Pons (tissue), 1 donor: Measurements from ENCODE around the gene TBCD.
"Not testable (repeated sequence)": the region's sequence is repeated elsewhere in the genome, so short reads cannot be mapped to it uniquely, and the experiment has no call there.

Experiments used
- DNase-seq: peaks from one replicate; pipeline ENCODE4 v3.0.0-alpha.2; 2016; ENCODE audit warnings: low spot score

Gene TBCD

DNA sequence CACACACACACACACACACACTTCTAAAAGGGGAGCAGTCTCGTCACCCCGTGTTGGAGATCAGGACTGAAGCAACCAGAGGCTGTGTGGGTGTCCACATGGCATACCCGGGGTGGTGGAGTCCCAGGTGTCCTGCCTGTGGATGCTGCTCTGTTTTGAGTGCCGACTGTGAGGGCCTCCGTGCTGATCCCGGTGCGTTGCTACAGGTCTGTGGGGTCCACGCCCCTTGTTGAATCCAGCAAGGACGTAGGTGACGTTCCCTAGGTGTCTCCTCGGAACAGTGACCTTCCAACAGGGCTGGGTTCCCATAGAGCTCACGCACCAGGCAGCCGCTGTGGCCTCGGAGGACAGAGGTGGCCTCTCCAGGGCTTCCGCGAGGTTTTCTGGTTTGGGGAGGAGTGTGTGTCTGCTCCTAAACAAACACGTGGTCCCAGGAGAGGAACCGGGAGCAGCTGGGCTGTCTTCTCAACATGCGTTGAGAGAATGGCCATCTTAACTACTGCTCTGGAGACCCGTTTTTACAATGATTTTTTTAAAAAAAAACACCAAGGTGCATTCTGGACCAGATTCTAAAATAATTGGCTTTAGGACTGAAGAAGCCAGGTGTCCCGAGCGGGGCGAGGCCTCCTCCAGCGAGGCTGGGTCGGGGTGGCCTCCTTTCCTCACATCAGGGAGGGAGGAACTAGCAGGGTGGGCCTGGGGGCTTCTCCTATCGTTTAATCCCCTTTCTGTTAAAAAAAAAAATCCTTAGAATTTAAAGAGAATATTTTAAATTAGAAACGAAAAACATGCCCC is 188.6 kb downstream of the TBCD start:
- DNase-seq, result no peak

DNA sequence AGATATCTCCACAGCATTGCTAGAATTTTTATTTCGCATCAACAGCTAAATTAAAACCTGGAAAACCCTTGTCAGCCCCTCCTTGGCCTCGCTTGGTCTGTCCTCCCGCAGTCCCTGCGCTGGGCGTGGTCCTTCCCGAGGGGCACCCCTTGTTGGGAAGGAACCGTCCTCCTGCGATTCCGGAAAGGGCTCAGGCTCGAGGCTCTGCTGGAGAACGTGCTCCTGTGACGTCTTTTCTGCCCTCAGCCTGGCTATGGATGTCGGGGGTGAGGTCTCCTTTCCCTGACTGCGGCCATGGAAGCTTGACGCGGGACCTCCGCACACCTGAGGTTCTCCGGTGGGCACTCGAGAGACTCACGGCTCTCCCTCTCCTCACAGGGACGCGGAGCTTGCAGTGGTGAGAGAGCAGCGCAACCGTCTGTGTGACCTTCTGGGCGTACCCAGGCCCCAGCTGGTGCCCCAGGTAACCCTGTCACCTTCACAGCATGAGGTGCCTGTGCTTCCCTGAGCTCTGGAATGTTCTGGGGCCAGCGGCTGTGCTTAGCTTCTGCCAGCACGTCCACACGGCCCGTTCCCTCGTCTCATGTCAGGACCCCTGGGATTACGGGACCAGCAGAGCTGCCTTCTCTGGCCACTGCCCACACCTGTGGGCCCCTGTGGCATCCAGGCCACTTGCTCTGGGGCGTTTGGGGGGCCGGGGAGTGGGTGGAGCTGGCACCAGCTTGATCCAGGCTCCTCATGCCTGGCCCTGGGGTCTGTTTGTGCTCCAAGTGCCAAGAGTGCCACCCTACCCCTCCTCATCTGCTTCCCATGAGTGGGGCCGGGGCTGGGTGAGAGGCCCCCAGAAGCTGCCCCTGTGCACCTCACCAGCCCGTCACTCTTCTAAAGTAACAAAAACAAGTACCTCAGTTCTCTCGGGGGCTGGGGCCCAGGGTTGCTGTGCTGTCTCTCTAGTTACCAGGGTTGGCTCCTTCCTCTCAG is 189.4 kb downstream of the TBCD start:
- DNase-seq, result no peak

DNA sequence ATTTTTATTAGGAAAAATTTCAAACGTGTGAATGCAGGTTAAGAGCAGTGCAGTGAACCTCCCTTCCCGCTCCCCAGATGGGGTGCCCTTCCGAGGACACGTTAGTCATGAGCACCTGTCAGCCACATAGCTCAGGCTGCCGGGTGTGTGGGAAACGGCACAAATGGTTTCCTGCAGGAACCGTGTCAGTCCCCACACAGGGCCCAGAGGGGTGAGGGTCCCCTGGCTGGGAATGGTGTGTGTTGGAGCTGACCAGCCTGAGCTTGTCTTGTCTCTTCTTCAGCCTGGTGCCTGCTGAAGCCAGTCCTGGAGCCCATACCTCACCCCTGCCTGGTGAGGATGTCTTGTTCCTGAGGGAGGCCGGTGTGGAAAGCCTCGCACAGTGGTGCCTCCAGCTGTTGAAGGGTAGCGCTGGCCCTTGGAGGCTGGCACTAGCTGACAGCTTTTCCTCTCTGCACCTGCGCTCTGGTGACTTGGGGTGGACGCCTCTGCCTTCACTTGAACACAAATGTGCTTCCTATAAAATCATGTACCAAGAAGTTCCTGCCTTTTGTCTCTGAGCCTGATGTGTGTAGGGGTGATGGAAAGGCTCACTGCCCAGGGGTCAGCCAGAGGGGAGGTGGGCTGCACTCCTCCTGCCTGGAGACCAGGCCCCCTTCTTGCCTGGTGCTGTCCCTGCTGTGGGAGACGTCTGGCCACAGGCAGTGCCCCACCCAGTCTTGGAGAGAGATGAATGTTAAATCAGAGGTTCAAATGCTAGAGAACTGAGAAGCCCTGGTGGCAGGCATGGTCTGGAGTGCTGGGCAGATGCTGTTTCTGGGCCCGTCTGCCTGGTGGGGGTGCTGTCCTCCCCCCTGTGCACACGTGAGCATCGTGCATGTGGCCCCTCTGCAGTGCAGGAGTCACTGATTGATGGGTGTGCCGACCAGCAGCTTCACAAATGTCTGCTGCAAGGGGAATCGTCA is 190.6 kb downstream of the TBCD start:
- DNase-seq, result no peak

DNA sequence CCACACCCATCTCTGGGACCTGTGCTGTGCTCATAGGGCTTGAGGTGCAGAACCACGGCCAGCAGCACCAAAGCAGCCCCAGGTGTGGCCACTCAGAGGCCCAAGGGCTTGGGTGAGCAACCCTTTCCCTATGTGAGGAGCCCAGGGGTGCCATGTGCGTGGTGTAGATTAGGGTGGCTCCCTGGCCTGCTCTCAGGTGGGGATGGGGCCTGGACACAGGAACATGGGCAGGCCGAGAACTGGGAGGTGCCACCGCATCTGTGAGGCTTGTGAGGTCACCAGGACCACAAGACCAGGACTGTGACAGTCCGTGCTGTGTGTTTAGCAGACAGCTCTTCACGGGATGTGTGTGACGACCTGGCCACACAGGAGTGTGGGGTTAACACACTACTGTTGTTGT is 191.5 kb downstream of the TBCD start:
- DNase-seq, result no peak

DNA sequence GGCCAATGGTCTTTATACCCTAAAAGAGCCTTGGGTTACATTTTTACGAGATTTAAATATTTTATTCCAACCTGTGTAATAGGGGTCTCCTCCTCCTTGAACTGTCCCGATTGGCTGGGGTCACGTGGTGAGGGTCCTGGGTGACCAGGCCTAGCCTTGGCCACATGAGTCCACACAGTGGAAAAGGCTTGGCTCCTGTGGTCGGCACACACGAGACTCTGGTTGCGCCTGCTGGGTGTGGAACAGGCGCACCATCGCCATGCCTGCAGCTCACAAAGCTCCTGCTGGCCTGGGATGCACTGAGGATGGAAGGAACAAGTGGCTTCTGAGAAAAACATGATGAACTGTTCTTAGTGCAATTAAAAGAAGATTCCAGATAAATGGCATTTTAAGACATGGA is 191.9 kb downstream of the TBCD start:
- DNase-seq, result no peak

DNA sequence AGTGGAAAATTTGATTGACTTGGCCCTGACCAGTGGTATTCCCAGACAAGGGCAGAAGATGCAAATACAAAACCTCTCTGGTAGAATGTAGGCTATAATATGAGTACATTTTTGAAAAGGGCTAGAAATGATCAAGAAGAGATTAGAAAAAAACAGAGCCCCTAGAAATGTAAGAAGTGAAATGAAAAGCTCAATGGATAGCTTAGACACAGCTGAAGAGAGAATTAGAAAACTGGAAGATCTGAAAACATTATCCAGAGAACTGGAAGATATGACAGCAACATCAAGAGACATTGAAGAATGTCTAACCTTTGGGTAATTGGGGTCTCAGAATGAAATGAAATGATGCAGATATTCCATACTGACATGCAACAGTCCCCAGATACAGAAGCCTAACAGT is 193.1 kb downstream of the TBCD start:
- DNase-seq, result no peak

DNA sequence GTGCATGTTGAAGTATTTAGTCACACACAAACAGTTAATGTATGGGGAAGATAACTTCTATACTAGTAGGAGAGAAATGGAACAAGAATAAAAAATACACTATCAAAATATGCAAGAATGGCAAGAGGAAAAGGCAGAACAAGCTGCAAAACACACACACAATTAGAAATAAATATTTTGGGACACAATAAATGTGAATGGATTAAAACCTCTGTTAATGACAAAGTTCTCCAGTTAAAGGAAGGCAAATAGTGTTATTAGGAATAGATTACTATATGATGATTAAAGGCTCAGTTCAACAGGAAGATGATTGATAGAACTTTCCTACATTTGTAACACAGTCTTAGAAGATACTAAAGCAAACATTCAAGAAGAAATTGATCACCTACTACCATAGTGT is 194.2 kb downstream of the TBCD start:
- DNase-seq, result no peak

DNA sequence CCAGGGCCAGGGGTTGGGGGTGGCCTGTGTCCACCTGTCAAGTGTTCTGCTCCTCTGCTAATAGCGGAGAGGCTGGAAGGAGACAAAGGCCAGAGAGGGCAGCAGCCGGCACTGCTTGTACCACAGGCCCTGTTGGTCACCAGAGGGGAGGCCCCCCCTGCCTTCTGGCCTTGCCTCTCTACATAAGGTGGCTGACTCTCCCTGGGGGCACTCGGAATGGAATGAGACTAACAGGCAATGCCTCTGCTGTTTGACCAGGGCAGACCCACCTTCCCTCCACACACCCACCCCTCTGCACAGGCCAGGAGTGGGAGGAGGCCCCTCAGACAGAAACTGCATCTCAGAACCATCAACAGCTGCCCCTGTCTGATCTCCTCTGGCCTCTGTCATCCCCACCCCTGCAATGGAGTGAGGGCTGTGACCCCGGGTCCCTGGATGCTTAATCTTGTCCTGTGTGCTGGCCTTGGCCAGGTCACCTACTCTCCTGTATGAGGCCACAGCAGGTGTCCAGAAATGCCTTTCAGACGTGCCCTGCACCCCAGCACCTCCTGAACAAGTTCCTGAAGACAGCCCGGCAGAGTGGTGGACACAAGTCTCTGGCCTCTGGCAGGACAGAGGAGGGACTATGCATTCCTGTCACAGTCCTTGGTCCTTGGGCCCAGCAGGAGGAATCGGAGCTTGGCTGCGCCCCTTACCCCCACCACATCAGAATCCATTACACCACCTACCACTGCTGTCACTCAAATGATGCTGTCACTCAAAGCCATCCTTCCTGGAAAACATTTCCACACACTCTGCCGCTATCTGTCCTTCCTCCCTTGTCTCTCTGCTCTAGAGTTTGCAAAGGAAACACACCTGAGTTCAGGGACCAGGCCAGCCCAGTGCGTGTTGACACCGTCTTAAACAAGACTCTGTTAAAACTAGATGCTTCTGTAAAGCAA is 195.5 kb downstream of the TBCD start:
- no peak for DNase-seq

DNA sequence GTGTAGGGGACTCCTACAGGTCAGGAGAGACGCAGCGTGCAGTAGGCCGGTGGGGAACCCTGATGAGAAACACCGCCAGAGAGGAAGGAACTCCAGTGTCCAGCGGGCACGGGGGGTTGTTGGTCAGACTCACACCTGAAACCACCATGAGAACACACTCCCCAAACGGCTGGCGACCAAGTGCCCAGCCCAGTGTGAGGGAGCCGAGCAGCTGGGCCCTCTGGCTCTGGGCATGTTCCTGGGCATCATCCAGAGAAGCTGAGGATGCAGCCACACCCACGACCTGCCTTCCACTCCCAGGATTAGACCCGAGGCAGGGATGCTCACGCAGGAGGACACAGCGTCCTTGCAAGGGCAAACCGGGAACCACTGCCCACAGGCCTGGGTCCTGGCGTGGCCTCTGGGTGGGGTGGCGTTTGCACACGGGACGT is 196.2 kb downstream of the TBCD start:
- no peak for DNase-seq

DNA sequence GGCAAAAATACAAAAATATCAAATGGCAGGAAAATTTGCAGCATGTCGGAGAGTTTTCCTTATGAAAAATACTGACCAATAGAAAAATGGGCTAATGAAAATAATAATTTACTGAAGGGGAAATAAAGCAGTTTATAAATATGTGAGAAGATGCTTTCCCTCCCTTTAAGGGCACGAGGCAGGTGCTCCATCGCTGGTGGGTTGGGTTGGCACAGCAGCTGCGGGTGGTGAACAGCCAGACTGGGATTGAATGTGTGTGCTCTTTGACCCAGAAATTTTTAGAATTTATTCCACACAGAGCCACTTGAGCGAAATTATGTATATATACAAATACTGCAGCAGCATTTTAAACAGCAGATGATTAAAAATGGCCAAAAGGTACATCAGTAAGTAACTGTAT is 197.1 kb downstream of the TBCD start:
- DNase-seq, result no peak

DNA sequence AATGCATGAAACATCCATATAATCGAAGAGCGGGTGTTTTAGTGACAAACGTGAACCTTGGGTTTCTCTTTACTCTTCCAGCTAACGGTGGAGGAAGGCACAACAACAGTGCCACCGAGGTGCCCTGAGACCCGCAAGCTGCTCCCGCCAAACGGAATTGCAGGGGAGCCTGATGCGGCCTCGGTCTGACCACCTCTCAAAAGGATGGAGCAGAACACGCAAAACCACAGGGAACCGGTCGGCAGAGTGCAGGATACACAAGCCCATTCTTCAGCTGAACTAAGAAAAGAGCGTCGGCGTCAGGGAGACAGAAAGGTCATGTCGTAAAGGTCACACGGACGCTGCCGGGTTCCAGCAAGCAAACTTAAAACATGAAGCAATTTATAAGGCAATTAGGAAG is 197.5 kb downstream of the TBCD start:
- DNase-seq, result no peak

DNA sequence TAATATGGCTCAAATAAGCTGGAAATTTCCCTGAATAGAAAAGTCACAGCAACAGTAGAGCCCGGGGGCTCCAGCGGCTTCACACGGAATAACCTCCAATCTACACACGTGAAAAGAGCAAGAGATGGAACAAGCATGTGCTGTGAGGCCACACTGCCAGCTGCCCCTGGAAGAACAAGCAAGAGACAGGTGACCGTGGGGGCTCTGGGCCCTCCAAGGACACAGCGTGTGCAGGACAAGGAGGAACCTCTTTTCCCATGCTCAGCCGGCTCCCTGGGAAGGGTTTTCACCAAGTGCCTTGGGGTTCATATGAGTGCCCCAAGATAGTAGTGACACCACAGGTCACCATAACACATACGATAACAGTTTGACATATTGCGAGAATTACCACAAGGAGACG is 198.1 kb downstream of the TBCD start:
- no peak for DNase-seq

DNA sequence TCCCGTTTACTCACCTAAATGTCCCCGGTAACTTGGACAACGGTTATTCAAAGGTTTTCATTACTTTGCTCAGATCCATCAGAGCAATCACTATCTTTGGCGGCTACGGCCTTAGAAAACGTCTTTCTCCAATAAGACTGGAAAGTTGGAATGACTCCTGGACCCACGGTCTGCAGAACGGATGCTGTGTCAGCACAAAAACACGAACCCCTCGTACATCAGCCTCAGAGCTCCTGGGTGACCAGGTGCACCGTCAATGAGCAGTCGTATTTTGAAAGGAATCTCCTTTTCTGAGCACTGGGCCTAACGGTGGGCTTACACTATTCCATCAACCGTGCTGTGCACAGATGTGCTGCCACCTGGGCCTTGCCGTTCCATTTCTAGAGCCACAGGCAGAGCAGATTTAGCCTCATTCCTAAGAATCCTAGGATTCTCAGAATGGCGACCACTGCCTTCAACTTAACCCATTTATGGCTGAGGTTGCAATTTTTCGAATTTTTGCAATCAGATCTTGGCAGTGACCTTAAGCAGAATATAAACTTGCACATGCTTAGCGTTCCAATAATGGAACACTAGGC is 198.7 kb downstream of the TBCD start:
- no peak for DNase-seq

DNA sequence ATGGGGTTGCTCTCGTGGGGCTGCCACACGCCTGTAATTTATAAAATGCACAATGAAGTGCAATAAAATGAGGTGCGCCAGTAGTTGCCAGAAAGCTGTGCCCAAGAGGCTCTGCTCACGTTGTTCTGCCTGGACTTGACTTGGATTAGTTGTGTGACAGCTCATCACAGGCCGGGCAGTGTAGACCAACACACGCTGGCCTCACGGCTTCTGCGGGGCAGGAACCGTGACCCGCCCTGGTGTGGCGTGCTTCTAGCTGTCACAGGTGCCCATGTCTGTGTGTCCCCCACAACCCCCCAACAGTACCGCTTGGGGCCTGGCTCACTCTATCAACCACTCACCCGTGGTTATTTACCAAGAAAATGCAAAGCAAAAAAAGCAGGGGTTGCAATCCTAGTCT is 200.2 kb downstream of the TBCD start:
- no peak for DNase-seq

DNA sequence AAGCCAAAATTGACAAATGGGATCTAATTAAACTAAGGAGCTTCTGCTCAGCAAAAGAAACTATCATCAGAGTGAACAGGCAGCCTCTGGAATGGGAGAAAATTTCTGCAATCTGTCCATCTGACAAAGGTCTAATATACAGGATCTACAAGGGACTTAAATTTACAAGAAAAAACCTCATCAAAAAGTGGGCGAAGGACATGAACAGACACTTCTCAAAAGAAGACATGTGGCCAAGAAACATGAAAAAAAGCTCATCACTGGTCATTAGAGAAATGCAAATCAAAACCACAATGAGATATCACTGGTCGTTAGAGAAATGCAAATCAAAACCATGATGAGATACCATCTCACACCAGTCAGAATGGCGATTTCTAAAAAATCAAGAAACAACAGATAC is 203.2 kb downstream of the TBCD start:
- DNase-seq, result not testable (repeated sequence)

DNA sequence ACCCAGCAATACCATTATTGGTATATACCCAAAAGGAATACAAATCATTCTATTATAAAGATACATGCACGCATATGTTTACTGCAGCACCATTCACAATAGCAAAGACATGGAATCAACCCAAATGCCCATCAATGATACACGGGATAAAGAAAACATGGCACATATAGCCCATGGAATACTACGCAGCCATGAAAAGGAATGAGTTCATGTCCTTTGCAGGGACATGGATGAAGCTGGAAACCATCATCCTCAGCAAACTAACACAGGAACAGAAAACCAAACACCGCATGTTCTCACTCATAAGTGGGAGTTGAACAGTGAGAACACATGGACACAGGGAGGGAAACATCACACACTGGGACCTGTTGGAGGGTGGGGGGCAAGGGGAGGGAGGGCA is 203.8 kb downstream of the TBCD start:
- DNase-seq, result not testable (repeated sequence)

DNA sequence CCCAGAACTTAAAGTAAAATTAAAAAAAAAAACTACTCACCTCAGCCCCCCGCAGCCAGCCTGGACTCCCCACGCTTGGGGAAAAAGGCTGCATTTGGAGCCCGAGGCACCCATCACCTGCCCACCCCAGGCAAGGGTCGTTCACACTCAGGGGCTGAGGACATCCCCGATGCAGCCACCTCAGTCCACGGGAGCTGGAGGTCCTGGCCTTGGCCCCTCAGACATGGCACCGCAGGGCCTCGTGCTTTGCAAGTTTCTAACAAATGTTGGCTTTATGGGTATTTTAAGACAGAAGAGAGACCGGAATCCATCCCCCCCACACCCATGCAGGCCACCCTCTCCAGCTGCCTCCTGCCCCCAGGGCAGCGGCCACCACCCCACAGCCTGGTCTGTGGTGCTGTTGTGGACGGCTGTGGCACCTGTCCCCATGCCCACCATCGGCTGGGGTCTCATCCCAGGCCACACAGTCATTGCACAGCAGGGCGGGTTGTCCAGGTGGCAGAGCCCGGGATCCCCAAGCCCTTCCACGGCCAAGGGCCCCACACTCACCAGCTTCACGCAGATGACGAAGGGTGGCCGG is 204.4 kb downstream of the TBCD start:
- DNase-seq, result no peak

DNA sequence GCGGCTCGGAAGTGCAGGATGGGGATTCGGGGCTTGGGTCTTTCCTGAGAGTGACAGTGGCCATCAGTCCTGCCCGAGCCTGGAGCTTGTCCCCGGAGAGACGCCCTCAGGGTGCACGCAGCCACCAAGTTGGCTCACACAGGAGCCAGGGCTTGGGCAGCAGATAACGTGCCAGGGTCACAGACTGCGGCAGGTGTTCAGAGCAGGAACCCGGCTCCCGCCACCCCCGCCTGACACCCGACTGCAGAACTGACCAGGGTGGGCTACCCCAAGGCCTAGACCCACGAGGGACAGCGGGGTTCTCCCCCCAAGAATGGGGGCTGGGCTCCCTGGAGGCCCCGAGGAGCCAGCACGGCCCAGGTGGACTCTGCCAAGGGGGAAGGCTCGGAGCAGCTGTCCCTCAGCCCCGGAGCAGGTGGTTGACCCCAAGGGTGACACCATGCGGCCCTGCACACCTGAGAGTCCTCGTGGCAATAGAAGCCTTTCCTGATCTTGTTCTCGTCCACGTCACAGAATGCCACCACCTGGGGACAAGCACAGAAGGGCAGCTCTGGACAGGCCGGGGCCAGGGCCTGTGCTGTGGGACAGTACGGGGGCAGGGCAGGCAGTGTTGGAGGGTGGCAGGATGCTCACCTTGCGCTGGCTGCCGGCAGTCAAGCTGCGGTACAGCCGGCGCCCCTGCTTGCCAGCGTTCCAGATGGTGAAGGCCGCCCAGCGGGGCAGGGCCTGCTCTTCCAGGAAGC is 205.0 kb downstream of the TBCD start:
- no peak for DNase-seq

DNA sequence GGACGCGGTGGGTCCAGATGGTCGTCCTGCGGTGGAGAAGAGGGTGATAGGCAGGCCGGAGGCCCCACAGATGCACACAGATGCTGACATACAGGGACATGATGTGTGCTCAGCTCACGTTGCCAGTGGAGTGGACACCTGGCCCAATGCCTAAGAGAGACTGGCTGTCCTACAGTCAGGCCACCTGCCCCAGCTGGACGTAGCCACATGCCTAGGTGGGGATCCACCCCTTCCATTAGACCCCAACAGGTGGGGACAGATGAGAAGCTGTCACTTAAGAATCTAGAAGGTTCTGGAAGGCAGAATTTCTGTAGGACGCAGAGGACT is 205.6 kb downstream of the TBCD start:
- DNase-seq, result no peak
